Prostate gland (tissue), 2 donors: ENCODE data around the gene GPR17. TPM values are rescaled to one million over a fixed set of nuclear protein-coding genes. Genes with fewer than 3 reads are reported as not detected.

Experiments
- DNase-seq: peaks from one replicate; pipeline ENCODE4 v3.0.0-alpha.2; 2019; ENCODE audit warnings: low spot score
- H3K27ac ChIP-seq, 2 donors: fragments of 200-600 bp; sonication (generic); 2 replicates each; pipeline ENCODE4 v1.5.1; 2017 to 2019
- H3K27me3 ChIP-seq: fragments of 200-600 bp; sonication (generic); replicated peaks from 2 replicates; pipeline ENCODE4 v1.5.1; 2019; ENCODE audit not compliant: insufficient read depth
- H3K36me3 ChIP-seq, 2 donors: fragments of 200-600 bp; sonication (generic); 1 replicate in 1 of 2; 2 replicates in 1 of 2; pipeline versions ENCODE4 v1.5.1 to v1.8.1; 2017 to 2019
- H3K4me1 ChIP-seq: fragments of 200-600 bp; sonication (generic); replicated peaks from 2 replicates; pipeline ENCODE4 v1.5.1; 2019
- H3K4me3 ChIP-seq, 2 donors: fragments of 200-600 bp; sonication (generic); 2 replicates each; pipeline ENCODE4 v1.5.1; 2017 to 2019
- H3K9me3 ChIP-seq: fragments of 200-600 bp; sonication (generic); 2 replicates; pipeline ENCODE4 v1.5.1; 2017
- CTCF ChIP-seq, 4 experiments: fragments of 200-600 bp in 2 of 4; fragments of 450-650 bp in 2 of 4; sonication (generic) in 2 of 4; IDR thresholded peaks; 1 replicate in 3 of 4; 2 replicates in 1 of 4; pipeline ENCODE4 v1.5.1; 2016 to 2019; ENCODE audit warnings: antibody characterized with exemption in 4 of 4, mild to moderate bottlenecking in 2 of 4, moderate library complexity in 2 of 4
- POLR2A ChIP-seq: fragments of 450-650 bp; IDR thresholded peaks from one replicate; pipeline ENCODE4 v1.6.1; 2016; ENCODE audit warnings: antibody characterized with exemption, mild to moderate bottlenecking
- POLR2AphosphoS5 ChIP-seq: sonication (generic); formaldehyde crosslinking; IDR thresholded peaks from one replicate; pipeline ENCODE4 v1.6.1; 2017; ENCODE audit warnings: antibody characterized with exemption
- WGBS: methylation state at CpG from one replicate; pipeline ENCODE4 v1.1.5; 2018; 5-methylcytosine and 5-hydroxymethylcytosine counted together
- intact Hi-C: fragments of 100-400 bp; cut with DNase I; formaldehyde crosslinking; loops from one replicate; pipeline ENCODE4 v1.14.2; 2022
- total RNA-seq, 2 donors: library from RNA; depleted of rRNA; stranded (reverse); fragments of >200 nt; gene quantifications; one replicate each; pipeline ENCODE4 v1.1.0, GENCODE V29; 2016

Gene GPR17
- total RNA-seq, 2 donors from 2014 or later = not detected

GRCh38 chr2:127621981-127622431, 23.9 kb upstream of the GPR17 start:
- intact Hi-C loops = no loop called here
- TF ChIP-seq POLR2A = no peak
- TF ChIP-seq POLR2AphosphoS5 = no peak
- TF ChIP-seq CTCF (IDR thresholded peaks at IDR 0.05) = no peak
- Histone ChIP-seq H3K27me3 (no peaks in the 10 kb centered on the region), H3K4me3 (no peak overlapping the region), H3K9me3 (no peaks in the 10 kb centered on the region), H3K4me1 (no peaks in the 10 kb centered on the region), H3K36me3 (no peaks in the 10 kb centered on the region), H3K27ac (no peak overlapping the region)
- no peak for DNase-seq
- WGBS = 94% methylated on average over 15 of the region's 15 CpGs

- H3K4me1 ChIP-seq = no peaks in the 10 kb centered on the region
- DNase-seq = no peak
- H3K27me3 ChIP-seq = no peaks in the 10 kb centered on the region
- WGBS = 90% methylated on average over 21 of the region's 21 CpGs
- H3K4me3 ChIP-seq = no peak overlapping the region
- no peaks in the 10 kb centered on the region for H3K36me3 ChIP-seq
- intact Hi-C loops = no loop called here
- H3K9me3 ChIP-seq = no peaks in the 10 kb centered on the region
- no peak for TF ChIP-seq POLR2AphosphoS5
- no peak for TF ChIP-seq CTCF (IDR thresholded peaks at IDR 0.05)
- no peak for TF ChIP-seq POLR2A
- no peak overlapping the region for H3K27ac ChIP-seq
These were observed 23.2 kb upstream of the GPR17 start for GRCh38 chr2:127622561-127623387.

- no peak for DNase-seq
- H3K36me3 ChIP-seq = no peaks in the 10 kb centered on the region
- no peak overlapping the region for H3K4me3 ChIP-seq
- H3K9me3 ChIP-seq = no peaks in the 10 kb centered on the region
- H3K4me1 ChIP-seq = no peaks in the 10 kb centered on the region
- H3K27me3 ChIP-seq = no peaks in the 10 kb centered on the region
- WGBS = 88% methylated on average over 38 of the region's 38 CpGs
- TF ChIP-seq CTCF (IDR thresholded peaks at IDR 0.05) (no peak), POLR2A (no peak), POLR2AphosphoS5 (no peak)
- no peak overlapping the region for H3K27ac ChIP-seq
- intact Hi-C loops = no loop called here
These were observed 22.3 kb upstream of the GPR17 start for GRCh38 chr2:127623388-127624319.

- Histone ChIP-seq H3K9me3 (no peaks in the 10 kb centered on the region), H3K4me3 (no peak overlapping the region), H3K27ac (no peak overlapping the region), H3K27me3 (no peaks in the 10 kb centered on the region), H3K4me1 (no peaks in the 10 kb centered on the region), H3K36me3 (no peaks in the 10 kb centered on the region)
- no peak for DNase-seq
- TF ChIP-seq CTCF (IDR thresholded peaks at IDR 0.05) (no peak), POLR2AphosphoS5 (no peak), POLR2A (no peak)
- intact Hi-C loops = no loop called here
- WGBS = 96% methylated on average over 5 of the region's 5 CpGs
These were observed 21.6 kb upstream of the GPR17 start for GRCh38 chr2:127624320-127624755.
